Dermis microvascular lymphatic vessel endothelial cell (primary cell): ENCODE data around the gene SNORC. TPM values are rescaled to one million over a fixed set of nuclear protein-coding genes. Genes with fewer than 3 reads are reported as not detected.
"Not testable (repeated sequence)": the region's sequence is repeated elsewhere in the genome, so short reads cannot be mapped to it uniquely, and the experiment has no call there.

Experiments used
- DNase-seq, 2 donors: peaks; one replicate each; pipeline versions ENCODE4 v3.0.0 to v3.0.0-alpha.2; 2010; ENCODE audit warnings: low read depth in 2 of 2
- total RNA-seq: library from RNA; depleted of rRNA; stranded (reverse); fragments of >200 nt; gene quantifications from 2 replicates; pipeline ENCODE4 v1.2.1, GENCODE V29; 2014

The SNORC gene
- total RNA-seq, 1 donor from 2014 or later = 0.13 TPM

DNA sequence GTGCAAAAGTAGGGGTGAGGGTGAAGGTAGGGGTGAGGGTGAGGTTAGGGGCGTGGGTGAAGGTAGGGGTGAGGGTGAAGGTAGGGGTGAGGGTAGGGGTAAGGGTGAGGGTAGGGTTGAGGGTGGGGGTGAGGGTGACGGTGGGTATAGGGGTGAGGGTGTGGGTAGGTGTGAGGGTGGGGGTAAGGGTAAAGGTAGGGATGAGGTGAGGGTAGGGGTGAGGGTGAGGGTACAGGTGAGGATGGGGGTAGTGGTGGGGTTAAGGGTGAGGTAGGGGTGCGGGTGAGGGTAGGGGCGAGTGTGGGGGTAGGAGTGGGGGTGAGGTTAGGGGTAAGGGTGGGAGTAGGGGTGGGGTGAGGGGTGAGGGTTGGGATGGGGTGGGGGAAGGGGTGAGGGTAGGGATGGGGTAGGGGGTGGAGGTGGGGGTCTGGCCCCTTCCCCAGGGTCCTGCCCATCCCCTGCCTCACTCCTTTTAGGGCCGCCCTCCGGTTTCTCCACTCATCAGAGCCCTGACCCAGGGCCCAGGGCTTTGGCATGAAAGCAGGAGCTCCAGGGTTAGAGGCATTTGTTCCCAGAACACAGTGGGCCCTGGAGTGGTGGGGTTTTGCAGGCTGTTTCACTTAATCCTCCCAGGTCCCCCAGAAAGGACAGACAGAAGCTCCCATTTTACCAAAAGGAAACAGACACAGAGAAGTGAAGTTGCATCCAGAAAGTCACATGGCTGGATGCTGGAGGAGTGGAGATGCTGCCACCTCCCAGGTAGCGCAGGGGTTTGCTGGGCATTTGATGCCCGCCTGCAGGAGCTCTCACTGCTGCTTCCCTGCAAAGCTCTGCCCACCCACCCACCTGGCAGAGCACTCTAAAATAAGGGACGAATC, 26.9 kb downstream of the SNORC start:
- no peak for DNase-seq

DNA sequence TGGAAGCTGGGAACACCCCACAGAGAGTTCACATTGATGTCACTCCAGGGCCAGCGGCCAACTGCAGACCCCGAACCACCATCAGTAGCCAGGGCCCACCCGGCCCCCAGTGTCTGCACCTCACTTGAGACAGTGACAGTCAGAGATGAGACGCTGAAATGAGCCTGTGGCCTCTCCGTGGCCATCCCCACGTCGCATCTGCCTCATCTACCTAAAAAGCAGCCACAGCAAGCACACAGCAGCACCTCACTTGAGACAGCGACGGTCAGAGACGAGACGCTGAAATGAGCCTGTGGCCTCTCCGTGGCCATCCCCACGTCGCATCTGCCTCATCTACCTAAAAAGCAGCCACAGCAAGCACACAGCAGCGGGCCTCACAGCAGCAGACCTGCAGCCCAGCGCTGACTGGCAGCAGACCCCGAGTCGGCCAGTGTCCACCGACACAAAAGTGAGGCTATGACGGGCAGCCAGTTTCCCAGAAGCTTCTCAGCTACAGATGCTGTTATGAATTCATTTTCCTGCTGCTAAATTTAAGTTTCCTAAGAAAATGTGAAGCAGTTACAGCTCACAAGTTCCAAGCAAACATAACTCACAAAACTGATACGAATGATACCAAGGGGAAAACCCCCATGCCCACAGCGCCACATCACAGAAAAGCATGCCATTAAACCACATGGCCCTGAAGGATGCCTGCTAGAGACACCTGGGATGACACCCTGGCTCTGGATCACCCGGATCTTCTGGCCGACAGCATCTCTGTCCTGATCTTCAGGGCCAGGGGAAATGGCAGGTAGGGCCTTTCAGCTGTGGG, 27.7 kb downstream of the SNORC start:
- no peak for DNase-seq

DNA sequence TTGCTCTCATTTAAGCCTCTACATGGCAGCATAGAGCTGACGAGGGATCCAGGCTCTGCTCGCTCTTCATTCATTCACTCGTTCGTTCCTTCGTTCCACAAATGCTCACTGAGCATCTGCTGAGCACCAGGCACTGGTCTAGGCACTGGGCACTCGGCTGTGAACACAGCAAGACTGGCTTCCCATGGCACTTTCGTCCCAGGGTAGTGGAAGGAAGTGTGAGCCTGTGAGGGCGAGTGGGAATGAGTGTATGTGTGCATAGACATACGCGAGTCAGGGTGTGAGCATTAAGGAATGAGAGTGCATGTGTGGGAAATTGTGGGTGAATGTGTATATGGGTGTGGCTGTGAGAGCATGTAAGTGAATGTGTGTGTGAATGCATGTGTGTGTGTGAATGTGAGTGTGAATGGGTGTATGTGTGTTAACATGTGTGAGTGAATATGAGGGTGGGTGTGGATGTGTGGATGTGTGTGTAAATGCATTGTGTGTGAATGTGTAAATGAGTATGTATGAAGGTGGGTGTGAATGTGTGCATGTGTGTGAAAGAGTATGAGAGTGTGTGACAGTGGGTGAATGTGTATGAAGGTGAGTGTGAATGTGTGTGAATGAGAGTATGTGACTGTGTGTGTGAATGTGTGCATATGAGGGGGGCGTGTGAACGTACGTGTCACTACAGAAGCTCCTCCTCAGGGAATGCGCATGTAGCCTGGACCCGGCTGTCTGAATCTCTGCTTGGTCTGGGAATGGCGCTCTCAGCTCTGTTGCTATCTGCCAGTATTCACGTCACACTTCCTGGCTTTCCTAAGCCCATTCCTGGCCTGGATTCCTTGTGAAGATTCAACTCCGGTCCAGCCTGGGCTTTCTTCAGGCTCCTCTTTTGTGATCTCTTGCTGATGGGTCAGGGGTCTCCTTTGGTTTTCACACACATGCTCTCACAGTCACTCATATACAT, 28.8 kb downstream of the SNORC start:
- peak; percentile 38 to 80 for DNase-seq

DNA sequence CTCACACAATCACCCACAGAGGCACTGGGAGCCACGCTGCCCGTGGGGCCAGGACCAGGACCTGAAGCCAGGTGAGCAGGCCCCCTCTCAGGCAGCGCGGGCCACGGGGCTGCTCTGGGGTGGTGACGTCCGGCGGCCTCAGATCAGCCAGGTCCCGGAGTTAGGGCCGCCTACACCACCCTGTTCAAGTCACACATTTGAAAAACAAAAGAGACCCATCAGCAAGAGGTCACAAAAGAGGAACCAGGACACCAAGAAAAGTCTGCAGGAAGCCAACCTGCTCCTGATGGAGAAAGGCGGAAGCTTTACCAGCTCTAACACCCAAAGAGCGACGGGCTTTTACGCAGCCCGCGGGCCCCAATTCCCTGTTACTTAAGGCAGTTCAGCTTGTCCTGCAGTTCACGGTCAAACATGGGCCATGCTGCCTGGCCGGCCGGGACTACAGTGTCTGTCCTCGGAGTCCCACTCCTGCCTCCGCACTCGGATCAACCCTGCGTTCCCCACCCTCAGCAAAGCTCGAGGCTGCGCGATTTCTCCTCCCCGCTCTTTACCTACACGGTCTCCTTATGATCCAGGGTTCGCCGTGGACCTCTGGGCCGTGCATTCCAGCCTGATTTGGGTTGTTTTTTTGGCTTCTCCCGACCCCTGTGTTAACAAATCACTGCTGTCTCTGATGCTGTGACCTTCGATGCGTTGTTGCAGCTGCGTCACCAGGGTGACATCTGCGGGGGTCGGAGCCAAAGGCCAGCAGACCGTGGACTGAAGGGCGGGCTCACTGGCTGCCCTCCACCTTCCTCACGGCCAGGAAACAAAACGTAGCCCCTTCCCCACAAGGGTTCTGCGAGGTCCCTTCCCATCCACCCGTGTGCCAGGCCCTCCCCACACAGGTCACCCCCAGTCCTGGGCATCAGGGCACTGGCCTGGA, 31.0 kb downstream of the SNORC start:
- DNase-seq = no peak

DNA sequence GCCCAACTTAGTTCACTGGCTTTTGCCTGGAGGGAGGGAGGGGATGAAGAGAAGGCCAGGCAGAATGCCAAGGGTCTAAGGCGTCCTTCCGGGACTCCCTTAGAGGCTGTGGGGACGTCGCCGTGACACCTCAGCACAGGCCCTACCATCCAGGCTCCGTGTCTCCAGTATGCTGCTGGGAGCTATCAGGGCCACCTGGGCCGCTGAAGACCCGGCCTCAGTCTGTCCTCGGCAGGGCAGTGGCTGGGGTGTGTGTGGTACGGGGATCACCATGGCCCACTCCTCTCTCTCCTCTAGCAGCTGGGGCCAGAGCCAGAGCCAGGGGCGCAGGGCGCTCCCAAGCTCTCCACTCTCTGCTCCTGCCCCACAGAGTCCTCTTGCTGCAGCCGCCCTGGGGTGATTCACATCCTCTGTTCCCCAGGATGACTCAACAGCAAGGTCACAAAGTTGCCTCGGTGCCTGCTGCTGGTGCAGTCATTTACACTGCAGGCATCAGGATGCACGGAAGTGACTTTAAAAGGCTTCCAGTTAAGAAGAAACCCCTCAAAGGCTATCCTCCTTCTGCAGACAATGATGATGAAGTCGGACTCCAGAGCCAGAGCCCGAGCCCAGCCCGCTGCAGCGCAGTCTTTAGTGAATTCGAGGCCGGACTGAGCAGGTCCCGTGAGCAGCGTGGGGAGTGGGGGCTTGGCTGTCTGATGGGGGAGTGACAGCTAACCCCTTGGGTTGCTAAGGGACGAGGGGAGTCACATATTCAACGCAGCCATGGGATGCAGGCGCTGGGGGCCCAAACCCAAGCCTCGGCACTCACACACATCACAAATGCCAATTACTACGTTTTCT, 31.9 kb downstream of the SNORC start:
- DNase-seq = peak; percentile 72 to 93

DNA sequence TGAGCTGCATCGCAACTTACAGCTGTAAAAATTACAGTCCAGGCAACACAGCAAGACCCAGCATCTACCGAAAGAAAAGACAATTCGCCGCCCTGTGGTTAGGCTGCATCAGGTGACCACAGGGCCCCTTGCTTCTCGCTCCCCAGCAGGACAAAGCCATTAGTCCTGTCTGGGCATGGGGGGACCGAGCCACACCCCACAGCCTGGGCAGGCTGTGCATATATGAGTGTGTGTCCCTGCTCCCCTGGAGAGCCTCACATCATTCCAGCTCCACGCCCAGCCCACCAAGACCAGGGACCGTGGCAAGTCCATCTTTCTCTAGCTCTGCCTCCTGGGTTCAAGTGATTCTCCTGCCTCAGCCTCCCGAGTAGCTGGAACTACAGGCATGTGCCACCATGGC, 33.9 kb downstream of the SNORC start:
- DNase-seq = no peak

DNA sequence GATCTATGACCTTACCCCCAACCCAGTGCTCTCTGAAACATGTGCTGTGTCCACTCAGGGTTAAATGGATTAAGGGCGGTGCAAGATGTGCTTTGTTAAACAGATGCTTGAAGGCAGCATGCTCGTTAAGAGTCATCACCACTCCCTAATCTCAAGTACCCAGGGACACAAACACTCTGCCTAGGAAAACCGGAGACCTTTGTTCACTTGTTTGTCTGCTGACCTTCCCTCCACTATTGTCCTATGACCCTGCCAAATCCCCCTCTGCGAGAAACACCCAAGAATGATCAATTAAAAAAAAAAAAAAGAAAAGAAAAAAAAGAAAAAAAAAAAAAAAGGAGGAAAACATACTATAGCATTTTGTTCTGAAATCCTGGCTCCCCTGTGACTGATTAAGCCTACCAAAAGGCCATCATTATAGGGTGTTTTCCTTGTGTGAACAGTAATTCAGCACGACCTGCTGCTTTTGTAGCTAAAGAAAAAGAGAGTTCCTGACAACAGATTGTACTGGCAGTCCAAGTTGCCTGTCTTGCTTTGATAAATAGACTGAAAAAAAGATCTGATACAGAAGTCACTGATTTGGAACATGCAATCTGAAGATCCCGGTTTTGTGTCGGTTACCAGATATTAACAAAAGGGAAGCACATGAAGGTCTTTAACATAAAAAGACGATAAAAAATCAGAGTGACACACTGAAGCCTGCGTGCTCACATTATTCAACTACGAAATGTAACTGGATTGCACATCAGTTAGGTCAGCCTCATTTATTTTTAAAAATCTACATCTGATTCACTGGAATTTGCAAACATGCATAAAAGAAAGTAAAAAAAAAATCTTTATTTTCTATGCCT, 37.0 kb downstream of the SNORC start:
- not testable (repeated sequence) for DNase-seq

DNA sequence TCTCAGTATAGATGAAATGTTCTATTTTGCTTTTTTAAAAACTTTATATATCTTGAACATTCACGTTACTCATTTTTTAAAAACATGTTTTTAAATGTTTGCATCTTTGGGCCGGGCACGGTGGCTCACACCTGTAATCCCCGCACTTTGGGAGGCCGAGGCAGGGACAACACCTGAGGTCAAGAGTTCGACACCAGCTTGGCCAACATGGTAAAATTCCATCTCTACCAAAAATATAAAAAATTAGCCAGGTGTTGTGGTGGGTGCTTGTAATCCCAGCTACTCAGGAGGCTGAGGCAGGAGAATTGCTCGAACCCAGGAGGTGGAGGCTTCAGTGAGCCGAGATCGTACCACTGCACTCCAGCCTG, 37.6 kb downstream of the SNORC start:
- not testable (repeated sequence) for DNase-seq

DNA sequence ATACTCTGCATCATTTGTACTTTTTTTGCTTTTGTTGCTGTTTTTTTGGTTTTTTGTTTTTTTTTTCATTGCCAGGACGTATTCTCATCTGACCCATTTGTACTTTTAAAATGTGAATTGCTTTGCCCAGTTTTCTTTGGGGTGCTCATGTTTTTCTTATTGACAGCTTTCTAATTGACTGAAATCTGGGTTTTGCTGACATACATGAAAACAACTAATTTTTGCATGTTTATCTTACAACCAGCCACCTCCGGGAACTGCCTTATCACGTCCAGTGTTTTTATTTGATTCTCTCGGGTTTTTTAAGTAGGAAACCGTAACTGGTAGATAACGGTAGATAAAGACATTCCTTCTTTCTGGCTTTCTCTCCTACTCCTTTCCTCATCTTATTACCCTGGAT, 38.6 kb downstream of the SNORC start:
- DNase-seq = no peak

DNA sequence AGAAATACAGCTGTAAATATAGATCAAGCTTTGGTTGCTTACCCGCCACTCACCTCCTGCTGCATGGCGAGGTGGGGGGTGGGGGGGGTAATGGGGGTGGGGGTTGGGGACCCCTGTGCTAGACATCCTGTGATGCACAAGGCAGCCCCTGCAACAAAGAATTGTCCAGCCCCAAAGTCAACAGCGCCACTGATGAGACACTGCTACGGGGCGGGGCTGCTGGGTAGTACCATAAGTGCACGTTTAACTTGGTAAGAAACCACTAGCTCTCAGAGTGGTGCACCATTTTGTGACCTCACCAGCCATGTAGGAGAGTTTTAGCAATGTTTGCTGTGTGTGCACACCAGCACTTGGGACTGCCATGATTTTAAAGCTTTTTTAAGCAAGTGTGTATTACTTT, 40.3 kb downstream of the SNORC start:
- DNase-seq = no peak

DNA sequence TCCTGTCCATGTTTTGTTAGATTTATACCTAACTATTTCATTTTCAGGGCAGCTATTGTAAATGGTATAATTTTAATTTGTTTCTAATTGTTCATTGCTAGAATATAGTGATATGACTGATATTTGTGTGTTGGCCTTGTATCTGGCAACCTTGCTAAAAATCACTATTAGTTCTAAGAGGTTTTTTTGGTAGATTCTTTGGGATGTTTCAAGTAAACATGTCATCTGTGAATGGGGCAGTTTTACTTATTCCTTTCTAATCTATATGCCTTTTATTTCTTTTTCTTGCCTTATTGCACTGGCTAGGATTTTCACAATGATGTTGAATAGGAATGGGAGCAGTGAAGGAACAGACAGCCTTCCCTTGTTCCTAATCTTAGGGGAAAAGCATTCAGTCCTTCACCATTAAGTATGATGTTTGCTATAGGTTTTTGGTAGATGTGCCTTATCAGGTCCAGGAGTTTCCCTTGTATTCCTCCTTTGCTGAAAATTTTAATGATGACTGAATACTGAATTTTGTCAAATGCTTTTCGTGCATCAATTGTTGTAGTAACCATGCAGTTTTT, 41.7 kb downstream of the SNORC start:
- DNase-seq = no peak

DNA sequence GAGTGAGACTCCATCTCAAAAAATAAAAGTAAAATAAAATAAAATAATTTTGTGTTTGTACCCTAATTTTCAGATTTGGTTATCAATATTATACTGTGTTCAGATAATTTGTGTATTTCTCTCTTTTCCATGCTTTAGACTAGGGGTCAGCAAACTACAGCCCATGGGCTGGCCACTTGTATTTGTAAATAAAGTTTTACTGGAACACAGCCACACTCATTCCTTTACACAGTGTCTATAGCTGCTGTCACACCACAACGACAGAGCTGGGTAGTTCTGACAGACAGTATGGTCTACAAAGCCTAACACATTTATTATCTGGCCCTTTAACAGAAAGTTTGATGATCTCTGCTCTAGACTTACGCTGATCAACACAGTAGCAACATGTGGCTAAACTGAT, 43.8 kb downstream of the SNORC start:
- no peak for DNase-seq

DNA sequence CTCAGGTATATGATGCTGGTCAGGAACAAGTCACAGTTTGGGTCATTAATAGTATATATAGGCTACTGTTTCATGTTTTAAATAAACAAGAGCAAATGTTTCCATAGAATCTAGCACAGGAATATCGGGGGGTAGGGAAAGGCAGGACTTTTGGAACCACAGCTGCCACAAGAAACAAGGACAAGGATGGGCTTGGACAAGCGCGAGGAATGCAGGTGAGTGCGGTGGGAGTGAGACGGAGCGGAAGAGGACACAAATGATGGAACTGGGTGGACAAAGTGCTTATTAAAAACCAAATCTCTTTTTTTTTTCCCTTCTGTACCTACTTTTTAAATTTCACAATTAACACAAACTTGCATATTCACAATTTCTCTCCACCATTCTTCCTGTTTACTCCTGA, 49.1 kb downstream of the SNORC start:
- DNase-seq = no peak

DNA sequence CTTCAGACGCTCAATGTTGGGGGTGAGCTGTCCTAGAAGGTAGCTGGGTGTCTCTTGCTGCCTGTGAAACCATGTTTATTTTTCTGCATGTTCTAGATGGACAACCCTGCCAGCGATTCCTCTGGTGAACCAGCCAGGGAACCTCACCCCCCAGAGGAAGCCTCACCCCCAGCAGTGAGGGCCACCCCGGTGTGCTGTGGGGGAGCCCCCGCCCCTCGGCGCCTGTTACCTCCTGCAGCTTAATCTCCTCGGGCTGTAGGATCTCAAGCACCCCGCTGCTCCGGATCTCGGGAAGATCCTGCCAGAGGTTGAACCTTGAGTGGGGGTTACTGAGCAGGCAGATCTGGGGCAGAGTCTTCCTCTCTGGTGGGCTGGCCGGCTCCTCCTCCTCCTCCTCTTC, 50.0 kb downstream of the SNORC start:
- DNase-seq = no peak

DNA sequence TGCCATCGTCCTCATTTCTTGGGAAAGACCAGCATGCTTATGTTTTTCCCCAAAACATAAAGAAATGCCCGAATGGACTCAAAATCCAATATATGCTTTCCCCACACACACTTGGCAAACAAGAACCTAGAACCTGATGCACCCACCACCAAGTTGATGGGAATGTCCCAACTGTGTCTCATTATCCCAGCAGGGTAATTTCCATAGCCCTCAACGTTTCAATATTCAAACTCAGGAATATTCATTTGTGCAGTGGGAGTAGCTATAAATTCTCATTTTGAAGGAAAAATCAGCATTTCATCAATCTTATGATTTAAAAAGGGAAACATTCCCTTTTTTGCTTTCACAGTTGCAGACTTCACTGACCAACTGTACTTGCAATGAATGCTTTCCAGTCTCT, 50.7 kb downstream of the SNORC start:
- no peak for DNase-seq

DNA sequence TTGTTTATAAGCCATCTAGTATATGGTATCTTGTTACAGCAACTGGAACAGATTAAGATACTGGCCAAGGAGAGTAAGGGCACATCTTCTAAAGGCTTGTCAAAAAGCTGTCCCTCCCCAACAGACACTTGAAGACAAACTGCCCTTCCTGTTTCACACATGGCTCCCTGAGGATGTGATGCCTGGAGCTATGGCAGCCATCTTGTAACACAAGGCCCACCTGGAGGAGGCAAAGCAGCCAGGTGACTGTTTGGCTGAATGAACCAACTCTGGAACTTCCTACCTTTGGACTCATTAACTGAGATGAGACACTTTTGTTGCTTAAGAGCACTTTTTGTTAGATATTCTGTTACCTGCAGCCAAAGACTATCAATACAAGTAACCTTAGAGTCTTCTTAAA, 54.4 kb downstream of the SNORC start:
- no peak for DNase-seq

DNA sequence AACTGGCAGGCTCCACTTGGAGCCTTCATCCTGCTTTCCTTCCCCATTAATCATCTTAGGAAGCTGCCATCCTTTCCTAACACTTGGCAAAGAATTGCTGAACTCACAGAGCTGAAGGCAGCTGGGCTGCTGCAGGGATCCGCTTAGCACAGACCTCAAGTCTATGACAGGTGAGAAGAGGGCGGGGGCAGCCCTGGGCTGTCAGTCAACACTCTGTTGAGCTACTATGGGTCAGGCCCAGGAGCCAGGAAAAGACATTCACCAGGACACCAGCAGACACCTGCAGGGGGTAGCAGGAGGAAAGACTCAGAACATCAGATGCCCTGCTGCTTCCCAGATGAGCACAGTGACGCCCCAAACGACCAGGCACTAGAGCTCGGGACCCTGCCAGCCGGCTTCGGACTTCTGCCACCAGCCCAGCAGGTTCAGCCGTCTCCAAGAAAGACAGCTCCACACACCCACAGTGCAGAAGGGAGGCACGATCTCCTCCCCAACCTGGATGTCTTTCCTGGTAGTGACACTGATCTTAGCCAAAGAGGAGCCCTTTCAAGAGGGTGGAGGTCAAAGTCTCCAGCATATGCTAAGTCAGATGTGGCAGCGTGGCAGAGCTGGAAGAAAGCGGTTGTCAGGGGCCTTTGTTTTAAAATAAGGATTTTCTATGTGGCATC, 55.2 kb downstream of the SNORC start:
- no peak for DNase-seq

DNA sequence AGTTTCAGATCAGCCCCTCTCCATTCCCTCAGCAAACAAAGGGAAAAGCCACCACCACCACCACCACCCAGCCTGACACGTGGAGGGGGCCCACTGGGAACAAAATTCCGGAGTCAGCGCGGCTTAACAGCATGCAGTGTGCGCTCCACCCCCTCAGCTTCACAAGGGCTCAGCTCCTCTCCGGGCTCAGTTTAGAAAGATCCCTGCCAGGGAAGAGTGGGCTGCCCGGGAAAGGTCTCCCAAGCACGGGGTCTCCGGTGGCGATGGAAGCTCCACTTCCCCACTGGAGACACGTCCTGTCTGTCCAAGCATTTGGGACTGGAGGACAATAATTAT, 55.7 kb downstream of the SNORC start:
- DNase-seq = no peak
